GM21825 (cell line): ENCODE measurements around the gene ANGPTL5.
"Not testable (repeated sequence)": the region's sequence is repeated elsewhere in the genome, so short reads cannot be mapped to it uniquely, and the experiment has no call there.

Source experiments
- ATAC-seq: cut with Tn5 transposase; IDR thresholded peaks from one replicate; pipeline ENCODE4 v1.9.1; 2021; ENCODE audit warnings: mild to moderate bottlenecking, moderate library complexity; ENCODE audit not compliant: unreplicated experiment

The ANGPTL5 gene

DNA sequence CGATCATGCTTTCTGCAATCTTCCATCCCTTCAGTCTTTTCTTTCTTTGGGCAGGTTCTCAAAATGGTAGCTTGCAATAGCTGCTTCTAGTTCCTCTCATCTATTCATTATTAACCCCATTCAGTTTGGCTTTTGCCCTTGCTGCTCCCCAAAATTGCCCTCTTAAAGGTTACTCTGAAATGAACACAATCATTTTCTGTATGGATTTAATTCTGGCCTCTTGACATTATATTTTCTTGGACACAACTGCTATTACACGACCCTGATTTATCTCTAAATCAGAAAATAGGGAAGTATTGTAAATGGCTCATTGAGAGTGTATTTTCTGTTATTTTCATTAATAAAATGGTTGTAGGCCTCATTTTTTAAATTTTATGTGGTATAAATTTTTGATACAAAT, at the start of gene ANGPTL5:
ANGPTL5 (minus strand) TSS at position 101 of the 400 bp plus-strand sequence. CDS start 8,613 bp downstream, outside the sequence.
- no peak for ATAC-seq

- ATAC-seq: not testable (repeated sequence)
These were observed 47.9 kb upstream of the ANGPTL5 start for GRCh38 chr11:101964200-101964599.

- ATAC-seq: no peak
These were observed 43.9 kb upstream of the ANGPTL5 start for GRCh38 chr11:101960231-101960630.

GRCh38 chr11:101955701-101956100, 39.4 kb upstream of the ANGPTL5 start:
- ATAC-seq: no peak

GRCh38 chr11:101955278-101955677, 39.0 kb upstream of the ANGPTL5 start:
- no peak for ATAC-seq

- no peak for ATAC-seq
These were observed 33.4 kb upstream of the ANGPTL5 start for GRCh38 chr11:101949680-101950220.

GRCh38 chr11:101945448-101945847, 29.1 kb upstream of the ANGPTL5 start:
- no peak for ATAC-seq

GRCh38 chr11:101944923-101945322, 28.6 kb upstream of the ANGPTL5 start:
- no peak for ATAC-seq

GRCh38 chr11:101940901-101941520, 24.7 kb upstream of the ANGPTL5 start:
- ATAC-seq: no peak

GRCh38 chr11:101931692-101932091, 15.4 kb upstream of the ANGPTL5 start:
- ATAC-seq: no peak

DNA sequence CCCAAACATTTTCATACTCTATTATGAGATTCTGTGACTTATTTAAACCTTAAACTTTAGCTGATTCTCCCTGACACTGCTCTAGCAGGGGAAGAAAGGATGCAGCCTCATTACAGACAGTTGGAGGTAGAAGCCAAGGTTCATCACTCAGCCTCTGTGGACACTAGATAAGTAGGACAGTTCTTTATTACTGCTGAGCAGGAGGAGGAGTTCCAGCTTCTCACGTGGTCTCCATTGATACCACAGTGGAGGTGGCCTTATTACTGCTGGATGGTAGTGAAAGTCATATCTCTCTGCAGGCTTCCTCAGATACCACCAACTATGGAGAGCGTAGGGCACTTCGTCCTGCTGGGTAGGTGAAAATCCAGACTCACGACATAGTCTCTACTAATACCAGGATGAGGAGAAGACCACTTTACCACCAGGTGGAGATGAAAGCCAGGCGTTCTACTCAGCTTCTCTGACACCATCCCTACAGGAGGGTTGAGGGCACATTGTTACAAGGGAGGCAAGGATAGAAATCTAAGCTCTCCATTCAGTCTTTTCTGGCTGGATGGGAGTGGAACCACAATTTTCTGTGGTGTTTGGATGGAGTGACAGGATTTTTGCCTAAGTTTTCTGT, 13.1 kb upstream of the ANGPTL5 start:
- no peak for ATAC-seq

DNA sequence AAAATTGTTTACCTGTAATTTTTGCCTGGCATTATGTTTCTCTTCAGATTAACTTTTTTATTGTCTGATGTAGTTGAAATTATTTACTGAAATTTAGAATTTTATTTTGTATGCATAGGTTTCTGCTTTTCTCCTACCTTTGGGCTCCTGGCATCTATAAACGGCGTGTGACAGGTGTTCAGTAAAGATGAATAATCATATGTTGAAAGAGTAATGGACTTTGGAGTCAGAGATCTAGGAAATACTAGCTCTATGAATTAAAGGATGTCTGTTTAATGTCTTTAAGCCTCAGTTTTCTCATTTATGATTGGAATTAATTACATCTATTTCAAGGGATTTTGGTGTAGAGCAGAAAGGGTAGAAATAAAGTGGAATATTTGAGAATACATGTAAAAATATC, 7.2 kb upstream of the ANGPTL5 start:
- ATAC-seq: no peak

GRCh38 chr11:101920992-101921391, 4.7 kb upstream of the ANGPTL5 start:
- no peak for ATAC-seq

DNA sequence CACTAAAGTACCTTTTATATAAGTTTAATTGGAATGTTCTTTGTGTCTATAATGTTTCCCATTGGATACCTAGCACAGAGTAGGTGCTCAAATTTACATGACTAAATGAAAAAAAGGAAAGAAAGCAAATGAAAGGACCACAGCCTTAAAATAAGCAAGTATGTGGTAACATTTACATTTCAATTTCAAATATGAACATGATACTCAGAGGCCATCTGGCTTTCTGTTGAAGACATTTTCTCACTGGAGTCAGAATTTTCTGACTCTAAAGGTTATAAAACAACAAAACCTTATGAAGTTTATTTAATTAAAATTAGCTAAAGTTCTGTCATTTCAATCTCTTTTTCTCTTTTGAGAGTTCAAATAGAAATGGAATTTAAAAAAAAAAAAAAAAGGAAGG, 904 bp upstream of the ANGPTL5 start:
- ATAC-seq: no peak

GRCh38 chr11:101915791-101916291, 481 bp downstream of the ANGPTL5 start:
- peak; percentile 43 for ATAC-seq

GRCh38 chr11:101914738-101915426, 1.4 kb downstream of the ANGPTL5 start, which contains the start of gene CEP126:
Gene CEP126, plus strand, starts transcription at chr11:101915010. Its CDS starts 275 bp downstream, at chr11:101915285.
- ATAC-seq: peak; percentile 100

DNA sequence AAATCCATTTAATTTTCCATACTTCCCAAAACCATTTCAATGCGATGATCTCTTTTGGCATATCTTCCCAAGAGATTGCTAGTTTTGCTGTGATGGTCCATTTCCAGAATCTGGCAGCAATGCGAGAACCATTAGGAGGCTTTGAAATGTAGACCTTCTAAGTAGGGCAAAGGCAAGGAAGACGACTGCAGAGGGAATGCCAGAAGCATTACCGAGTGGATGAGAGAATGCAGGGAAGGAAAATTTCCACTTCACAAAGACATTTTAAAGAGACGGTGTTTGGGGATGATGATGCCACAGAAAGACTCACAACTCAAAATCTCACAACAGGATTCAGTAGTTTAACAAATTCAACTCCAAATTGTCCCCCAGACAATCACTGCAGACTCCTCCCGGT, 2.0 kb downstream of the ANGPTL5 start:
- no peak for ATAC-seq

- ATAC-seq: no peak
These were observed 2.7 kb downstream of the ANGPTL5 start for GRCh38 chr11:101913656-101914055.

DNA sequence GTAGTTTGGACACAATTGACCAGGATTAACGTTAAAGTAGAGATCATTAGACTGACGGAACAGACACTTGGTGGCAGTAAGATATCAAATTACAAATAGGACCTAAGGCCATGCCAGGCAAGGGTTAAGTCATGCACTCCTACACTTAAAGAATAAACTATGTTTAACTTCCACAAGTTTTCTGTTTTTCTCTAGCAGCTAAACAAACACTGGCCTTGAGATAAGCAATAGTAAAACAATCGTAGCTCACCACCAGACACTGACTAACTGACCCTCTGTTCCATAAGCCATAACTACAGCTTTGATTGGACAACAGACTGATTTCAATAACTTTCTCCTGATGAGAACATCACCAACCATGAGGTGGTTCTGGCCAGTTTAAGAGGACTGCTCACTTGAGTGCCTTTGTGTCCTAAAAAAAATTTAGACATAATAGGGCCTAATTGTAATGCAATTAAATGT, 3.5 kb downstream of the ANGPTL5 start:
- ATAC-seq: no peak

DNA sequence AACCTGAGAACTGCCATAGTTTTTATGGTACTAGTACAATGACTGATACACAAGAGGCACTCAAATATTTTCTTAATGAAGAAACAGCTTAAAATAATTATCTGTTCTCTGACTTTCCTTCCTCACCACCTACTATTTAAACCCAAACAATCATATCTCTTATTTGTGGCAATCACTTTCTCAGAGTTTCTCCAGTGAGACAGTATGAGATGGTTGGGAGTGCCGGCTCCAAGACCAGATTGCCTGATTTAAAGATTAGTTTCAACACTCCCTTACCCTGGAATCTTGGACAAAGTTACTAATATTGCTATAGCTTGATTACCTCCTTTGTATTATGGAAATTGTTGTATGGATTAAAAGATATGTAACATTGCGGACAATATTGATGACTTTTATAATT, 7.2 kb downstream of the ANGPTL5 start:
- ATAC-seq: no peak

GRCh38 chr11:101907815-101908214, 8.5 kb downstream of the ANGPTL5 start:
- ATAC-seq: no peak
